GM18505 (cell line): ENCODE results near the gene KDM1A.
"Not testable (repeated sequence)": the region's sequence is repeated elsewhere in the genome, so short reads cannot be mapped to it uniquely, and the experiment has no call there.

Experiments used
- ATAC-seq: cut with Tn5 transposase; IDR thresholded peaks from one replicate; pipeline ENCODE4 v1.9.1; 2021; ENCODE audit not compliant: unreplicated experiment
- POLR2A ChIP-seq: IDR thresholded peaks from 4 replicates; pipeline ENCODE4 v1.6.1; 2011; ENCODE audit warnings: borderline replicate concordance; ENCODE audit not compliant: insufficient read depth, insufficient read length; ENCODE audit errors: extremely low read depth

The KDM1A gene

GRCh38 chr1:23019094-23019862 is at the start of gene KDM1A:
KDM1A (plus strand) TSS chr1:23019468; CDS start chr1:23019597, 129 bp downstream.
- peak; percentile 87 for ATAC-seq
- peak; percentile 91 for TF ChIP-seq POLR2A

DNA sequence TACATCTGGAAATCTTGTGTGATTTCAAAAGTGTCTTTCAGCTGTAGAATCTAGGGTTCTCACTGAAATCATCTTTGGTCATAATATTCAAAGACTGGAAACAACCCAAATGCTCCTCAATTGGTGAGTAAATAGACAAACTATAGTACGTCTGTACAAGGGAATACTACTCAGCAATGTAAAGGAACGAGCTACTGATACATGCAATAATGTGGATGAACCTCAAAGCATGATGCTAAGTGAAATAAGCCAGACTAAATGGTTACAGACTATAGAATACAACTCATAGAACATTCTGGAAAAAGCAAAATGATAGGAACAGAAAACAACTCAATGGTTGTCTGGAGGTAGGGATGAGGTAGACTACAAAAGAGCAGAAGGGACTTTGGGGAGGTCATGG is 49.2 kb upstream of the KDM1A start:
- no peak for ATAC-seq
- TF ChIP-seq POLR2A: no peak

DNA sequence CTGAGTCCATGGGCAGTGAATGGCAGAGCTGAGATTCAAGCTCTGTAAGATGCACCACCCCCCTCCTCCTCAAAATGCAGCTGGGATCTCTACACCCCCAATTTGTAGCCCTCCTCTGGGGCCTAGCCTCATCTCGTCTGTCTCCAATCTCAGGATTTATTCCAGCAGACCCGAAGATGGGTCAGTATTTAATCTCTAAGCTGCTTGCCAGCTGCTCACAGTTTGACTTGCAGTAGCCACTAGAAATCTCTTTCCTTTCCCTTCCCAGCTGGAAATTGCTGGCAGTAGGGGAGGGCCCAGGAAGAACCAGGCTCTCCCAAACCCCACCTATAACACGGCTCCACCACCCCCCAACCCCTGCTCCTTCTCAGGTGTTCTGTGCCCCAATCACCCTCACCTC is 48.1 kb upstream of the KDM1A start:
- ATAC-seq: no peak
- no peak for TF ChIP-seq POLR2A

DNA sequence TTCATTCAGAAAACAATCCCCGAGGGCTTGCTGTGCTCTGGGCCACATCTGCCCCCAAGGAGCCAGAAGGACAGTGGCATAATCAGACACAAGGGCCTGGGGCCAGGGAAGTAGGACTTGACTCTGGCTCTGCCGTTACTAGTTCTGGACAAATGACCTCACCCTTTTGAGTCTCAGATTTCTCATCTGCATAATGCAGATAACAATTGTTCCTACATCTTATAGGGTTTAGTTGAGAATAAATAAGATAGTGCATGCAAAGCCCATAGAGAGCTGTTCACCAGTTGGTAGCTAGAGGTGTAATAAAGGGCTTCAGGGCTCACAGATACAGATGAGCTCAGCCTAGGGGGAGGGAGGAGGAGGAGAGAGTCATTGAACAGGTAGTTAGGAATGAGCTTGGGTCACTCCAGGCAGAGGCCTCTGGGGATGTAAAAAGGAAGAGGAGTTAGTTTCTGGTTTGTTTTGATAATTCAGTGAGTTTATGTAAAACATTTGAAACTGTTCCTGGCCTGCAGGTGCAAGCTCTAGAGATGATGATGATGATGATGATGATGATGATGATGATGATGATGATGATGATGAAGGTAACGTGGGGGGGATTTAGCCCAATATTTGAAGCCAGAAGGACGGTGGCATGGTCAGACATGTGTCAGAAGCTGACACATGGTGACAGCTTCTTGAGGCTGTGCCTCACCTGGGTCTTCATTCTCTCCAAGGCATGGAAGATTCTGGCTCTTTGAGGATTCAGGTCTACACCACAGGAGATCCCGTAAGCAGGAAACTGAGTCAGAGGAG is 47.5 kb upstream of the KDM1A start:
- ATAC-seq: no peak
- no peak for TF ChIP-seq POLR2A

DNA sequence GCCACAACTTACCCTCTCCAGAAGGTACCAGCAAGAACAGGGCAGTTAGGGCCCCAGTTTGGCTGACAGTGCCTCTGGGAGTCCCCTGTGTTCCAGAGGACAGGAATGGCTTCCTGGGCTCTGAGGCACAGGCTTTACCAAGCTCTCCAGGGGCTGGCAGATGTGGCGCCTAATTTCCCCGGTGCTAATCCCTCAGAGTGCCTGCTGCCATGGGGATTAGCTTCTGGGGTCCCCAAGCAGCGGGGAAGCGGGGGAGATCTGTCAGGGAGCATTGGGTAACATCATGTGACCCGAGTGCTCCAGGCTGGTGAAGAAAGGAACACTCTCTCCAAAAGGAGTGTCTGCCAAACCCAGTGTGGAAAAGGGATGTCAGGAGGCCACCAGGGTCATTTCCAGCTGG is 46.5 kb upstream of the KDM1A start, which contains the start of gene LACTBL1:
Gene LACTBL1, minus strand, starts transcription at position 107 of the 400 bp plus-strand sequence. CDS start 550 bp downstream, outside the sequence.
- no peak for ATAC-seq
- no peak for TF ChIP-seq POLR2A

DNA sequence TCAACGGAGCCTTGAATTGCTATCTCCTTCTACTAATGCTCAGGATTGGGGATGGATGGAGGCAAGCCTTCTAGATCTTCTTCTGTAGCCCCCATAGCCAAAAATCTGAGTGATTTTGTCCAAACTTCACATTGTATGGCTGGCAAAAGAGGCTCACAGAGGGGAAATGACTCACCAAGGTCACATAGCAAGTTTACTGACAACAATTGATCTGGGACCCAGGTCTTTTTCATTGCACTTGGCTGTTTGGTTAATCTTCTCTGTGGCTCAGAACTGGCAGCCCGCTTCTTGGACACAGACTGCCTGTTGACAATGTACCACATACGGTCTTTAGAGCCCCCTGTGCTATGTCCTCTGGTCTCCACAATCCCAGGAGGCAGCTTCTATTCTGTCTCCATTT is 43.6 kb upstream of the KDM1A start:
- no peak for ATAC-seq
- no peak for TF ChIP-seq POLR2A

DNA sequence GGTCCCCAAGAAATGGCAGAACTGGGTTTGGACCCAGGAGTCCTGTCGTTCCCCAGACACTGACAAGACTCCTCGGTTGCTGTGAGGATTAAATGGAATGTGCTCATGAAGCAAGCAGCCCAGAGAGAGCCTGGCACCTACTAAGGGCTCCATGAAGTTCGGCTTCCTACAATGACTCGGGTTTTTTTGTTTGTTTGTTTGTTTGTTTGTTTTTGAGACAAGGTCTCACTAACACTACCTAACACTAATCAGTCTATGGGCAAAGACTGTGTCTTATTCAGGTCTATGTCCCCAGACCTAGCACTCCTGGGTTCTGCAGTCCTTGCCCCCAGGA is 43.2 kb upstream of the KDM1A start:
- no peak for ATAC-seq
- TF ChIP-seq POLR2A: no peak

DNA sequence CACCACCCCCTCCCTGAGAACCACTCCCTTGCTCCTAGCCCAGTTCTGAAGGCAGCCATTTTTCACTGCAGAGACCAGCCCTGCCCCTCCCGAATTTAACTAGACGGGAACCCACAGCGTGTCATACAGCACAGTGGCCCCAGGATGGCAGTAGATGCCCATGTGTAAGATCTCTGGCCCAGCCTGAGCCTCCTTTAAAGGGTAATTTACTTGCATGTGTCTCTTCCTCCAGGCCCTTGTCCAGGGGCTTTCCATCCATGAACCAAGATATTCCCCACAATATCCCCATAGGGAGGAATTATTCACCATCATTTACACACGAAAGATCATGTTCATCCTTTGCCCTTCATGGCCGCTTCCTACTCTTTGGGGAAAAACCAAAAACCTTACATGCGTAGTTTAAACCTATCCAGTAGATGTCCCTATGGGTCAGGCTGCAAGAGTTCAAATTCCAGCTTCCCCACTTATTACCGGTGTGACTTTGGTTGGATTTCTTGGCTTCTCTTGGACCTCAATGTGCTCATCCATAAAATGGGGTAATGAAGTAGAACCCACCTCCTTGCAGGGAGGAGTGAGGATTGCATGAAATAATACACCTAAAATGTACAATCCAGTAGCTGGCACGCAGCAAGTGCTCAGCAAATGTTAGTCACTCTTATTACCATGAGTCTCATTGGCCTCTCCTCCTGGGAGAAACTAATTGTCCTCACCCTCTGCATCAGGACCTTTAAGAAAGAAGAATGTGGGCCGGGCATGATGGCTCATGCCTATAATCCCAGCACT is 42.6 kb upstream of the KDM1A start:
- no peak for ATAC-seq
- no peak for TF ChIP-seq POLR2A

DNA sequence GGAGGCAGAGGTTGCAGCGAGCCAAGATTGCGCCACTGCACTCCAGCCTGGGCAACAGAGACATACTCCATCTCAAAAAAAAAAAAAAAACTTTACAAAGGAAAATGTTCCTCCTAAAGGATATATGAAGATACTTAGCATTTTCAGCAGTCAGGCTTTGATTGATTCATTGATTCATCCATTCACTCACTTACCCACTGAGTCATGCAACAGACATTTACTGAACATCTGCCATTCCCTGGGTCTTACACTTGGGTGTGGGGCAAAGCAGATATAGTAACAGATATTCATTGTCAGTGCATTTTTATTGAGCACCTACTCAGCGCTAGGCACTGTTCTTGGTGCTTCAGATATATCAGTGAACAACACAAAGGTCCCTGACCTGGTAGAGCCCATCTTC is 41.0 kb upstream of the KDM1A start:
- no peak for ATAC-seq
- no peak for TF ChIP-seq POLR2A

DNA sequence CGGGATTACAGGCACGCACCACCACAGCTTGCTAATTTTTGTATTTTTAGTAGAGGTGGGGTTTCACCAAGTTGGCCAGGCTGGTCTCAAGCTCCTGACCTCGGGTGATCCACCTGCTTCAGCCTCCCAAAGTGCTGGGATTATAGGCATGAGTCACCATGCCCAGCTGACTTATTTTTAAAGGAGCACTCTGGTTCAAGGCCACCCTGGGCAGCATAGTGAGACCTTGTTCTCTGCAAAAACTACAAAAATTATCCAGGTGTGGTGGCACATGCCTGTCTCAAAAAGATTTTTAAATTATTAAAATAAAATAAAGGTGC is 38.8 kb upstream of the KDM1A start:
- ATAC-seq: not testable (repeated sequence)

- no peak for TF ChIP-seq POLR2A
- no peak for ATAC-seq
These were observed 35.3 kb upstream of the KDM1A start for GRCh38 chr1:22983944-22984343.

DNA sequence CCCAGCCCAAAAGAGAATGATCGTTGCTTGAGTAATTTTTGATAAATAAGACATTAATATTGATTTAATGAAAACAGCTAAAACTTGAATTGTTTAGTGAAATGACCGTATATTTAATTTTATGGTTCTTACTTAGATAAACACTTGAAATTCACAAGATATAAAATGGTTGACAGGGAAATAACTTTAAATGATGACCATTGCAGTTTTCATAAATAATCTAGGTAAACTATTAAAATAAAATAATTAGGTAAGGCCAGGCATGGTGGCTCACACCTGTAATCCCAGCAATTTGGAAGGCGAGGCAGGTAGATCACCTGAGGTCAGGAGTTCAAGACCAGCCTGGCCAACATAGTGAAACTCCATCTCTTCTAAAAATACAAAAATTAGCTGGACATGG is 26.9 kb upstream of the KDM1A start:
- not testable (repeated sequence) for ATAC-seq

- not testable (repeated sequence) for ATAC-seq
These were observed 26.0 kb upstream of the KDM1A start for GRCh38 chr1:22993220-22993795.
